GM19463 (cell line): ENCODE data around the gene FMN1.
"Not testable (repeated sequence)": the region's sequence is repeated elsewhere in the genome, so short reads cannot be mapped to it uniquely, and the experiment has no call there.

Source experiments
- ATAC-seq: cut with Tn5 transposase; IDR thresholded peaks from one replicate; pipeline ENCODE4 v1.9.1; 2021; ENCODE audit warnings: mild to moderate bottlenecking, moderate library complexity; ENCODE audit not compliant: unreplicated experiment

FMN1 gene

GRCh38 chr15:32983679-32984078, 210.8 kb downstream of the FMN1 start:
- ATAC-seq = no peak

GRCh38 chr15:32982001-32982400, 212.5 kb downstream of the FMN1 start:
- ATAC-seq = no peak

GRCh38 chr15:32981536-32981935, 213.0 kb downstream of the FMN1 start:
- no peak for ATAC-seq

- no peak for ATAC-seq
Observed at GRCh38 chr15:32979710-32980109, 214.8 kb downstream of the FMN1 start.

- ATAC-seq = no peak
Observed at GRCh38 chr15:32977506-32977905, 217.0 kb downstream of the FMN1 start.

- ATAC-seq = no peak
Observed at GRCh38 chr15:32974691-32975090, 219.8 kb downstream of the FMN1 start.

GRCh38 chr15:32972686-32973085, 221.8 kb downstream of the FMN1 start:
- ATAC-seq = no peak

- no peak for ATAC-seq
Observed at GRCh38 chr15:32970847-32971246, 223.7 kb downstream of the FMN1 start.

GRCh38 chr15:32967521-32967920, 227.0 kb downstream of the FMN1 start:
- no peak for ATAC-seq

GRCh38 chr15:32966512-32966911, 228.0 kb downstream of the FMN1 start:
- no peak for ATAC-seq

GRCh38 chr15:32965897-32966296, 228.6 kb downstream of the FMN1 start:
- ATAC-seq = no peak

GRCh38 chr15:32959077-32959476, 235.4 kb downstream of the FMN1 start:
- ATAC-seq = no peak

- no peak for ATAC-seq
Observed at GRCh38 chr15:32957219-32957618, 237.3 kb downstream of the FMN1 start.

- no peak for ATAC-seq
Observed at GRCh38 chr15:32956711-32957110, 237.8 kb downstream of the FMN1 start.

GRCh38 chr15:32956006-32956405, 238.5 kb downstream of the FMN1 start:
- ATAC-seq = no peak

GRCh38 chr15:32953533-32953910, 241.0 kb downstream of the FMN1 start:
- no peak for ATAC-seq

- ATAC-seq = no peak
Observed at GRCh38 chr15:32952901-32953532, 241.5 kb downstream of the FMN1 start.

GRCh38 chr15:32951736-32952464, 242.6 kb downstream of the FMN1 start:
- ATAC-seq = no peak

- ATAC-seq = not testable (repeated sequence)
Observed at GRCh38 chr15:32950051-32950450, 244.5 kb downstream of the FMN1 start.

GRCh38 chr15:32946210-32946609, 248.3 kb downstream of the FMN1 start:
- no peak for ATAC-seq

- no peak for ATAC-seq
Observed at GRCh38 chr15:32944431-32944830, 250.1 kb downstream of the FMN1 start.

- no peak for ATAC-seq
Observed at GRCh38 chr15:32943711-32944110, 250.8 kb downstream of the FMN1 start.

GRCh38 chr15:32942401-32942841, 252.1 kb downstream of the FMN1 start:
- no peak for ATAC-seq
